Measurements from ENCODE around the gene PACC1. TPM values are rescaled to one million over a fixed set of nuclear protein-coding genes. Genes with fewer than 3 reads are reported as not detected.

Gene PACC1
- total RNA-seq, 1 donor from 2014 or later: 15.0 TPM

DNA sequence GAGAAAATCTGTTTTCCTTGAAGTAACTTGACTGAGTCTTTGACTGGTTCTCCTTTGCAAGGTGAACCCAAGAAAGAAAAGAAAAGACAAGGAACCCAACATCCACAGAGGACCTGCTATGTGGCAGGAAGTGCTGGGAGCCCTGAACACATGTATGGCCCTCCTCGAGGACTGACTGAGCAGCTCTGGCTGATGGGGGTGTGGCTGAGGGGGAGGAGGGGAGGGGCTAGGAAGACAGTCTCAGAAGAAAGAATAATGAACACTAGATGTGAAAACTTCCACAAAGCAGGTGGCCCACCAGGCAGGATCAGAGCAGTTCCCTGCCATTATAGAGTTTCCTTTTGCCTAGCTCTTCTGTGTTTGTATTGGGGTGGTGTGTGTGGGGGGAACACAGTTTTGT is 44.1 kb upstream of the PACC1 start:
- DNase-seq (ENCODE audit: low read depth) (no peak), FAIRE-seq (no peak)
- Histone ChIP-seq H3K27me3 (ENCODE audit: control insufficient read depth, insufficient read depth, low read length) (no peaks in the 10 kb centered on the region), H3K36me3 (ENCODE audit: control insufficient read depth, insufficient read depth, low read length) (no peaks in the 10 kb centered on the region), H3K4me3 (ENCODE audit: low read depth, low read length) (no peak overlapping the region)
- TF ChIP-seq, protein P1, sequence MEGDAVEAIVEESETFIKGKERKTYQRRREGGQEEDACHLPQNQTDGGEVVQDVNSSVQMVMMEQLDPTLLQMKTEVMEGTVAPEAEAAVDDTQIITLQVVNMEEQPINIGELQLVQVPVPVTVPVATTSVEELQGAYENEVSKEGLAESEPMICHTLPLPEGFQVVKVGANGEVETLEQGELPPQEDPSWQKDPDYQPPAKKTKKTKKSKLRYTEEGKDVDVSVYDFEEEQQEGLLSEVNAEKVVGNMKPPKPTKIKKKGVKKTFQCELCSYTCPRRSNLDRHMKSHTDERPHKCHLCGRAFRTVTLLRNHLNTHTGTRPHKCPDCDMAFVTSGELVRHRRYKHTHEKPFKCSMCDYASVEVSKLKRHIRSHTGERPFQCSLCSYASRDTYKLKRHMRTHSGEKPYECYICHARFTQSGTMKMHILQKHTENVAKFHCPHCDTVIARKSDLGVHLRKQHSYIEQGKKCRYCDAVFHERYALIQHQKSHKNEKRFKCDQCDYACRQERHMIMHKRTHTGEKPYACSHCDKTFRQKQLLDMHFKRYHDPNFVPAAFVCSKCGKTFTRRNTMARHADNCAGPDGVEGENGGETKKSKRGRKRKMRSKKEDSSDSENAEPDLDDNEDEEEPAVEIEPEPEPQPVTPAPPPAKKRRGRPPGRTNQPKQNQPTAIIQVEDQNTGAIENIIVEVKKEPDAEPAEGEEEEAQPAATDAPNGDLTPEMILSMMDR (IDR thresholded peaks at IDR 0.05; ENCODE audit: insufficient read depth, low read length, severe bottlenecking): no peak

DNA sequence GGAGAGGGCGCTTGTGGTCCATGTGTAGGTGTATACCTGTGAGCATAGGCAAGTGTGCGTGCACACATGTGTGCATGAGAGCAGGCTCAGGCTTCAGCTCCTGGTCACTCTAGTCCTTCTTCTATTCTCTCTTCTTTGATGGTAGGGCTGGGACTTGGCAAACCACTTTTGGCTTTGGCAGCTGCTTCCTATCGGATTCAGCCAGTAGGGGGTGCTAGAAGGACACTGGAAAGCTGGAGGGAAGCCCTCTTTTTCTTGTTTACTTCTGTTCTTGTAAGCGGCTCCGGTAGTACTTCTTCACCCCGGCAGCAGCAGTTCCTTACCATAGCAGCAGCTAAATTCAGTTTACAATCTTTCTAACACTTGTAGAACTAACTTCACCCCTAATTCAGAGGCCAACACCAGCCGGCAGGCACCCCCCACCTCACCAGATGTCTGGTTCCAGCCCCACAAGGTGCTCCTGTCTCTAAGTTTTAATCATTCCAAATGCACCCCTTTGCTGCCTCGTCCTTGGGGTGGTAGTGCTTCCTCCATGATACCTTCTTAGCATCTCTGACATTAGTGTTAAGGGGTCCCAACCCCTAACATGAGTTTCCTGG is 43.2 kb upstream of the PACC1 start:
- FAIRE-seq (no peak), DNase-seq (ENCODE audit: low read depth) (peak; percentile 37)
- TF ChIP-seq, protein P1 (IDR thresholded peaks at IDR 0.05; ENCODE audit: insufficient read depth, low read length, severe bottlenecking): peak; percentile 70
- no peaks in the 10 kb centered on the region for H3K27me3 ChIP-seq (ENCODE audit: control insufficient read depth, insufficient read depth, low read length)
- no peaks in the 10 kb centered on the region for H3K36me3 ChIP-seq (ENCODE audit: control insufficient read depth, insufficient read depth, low read length)
- H3K4me3 ChIP-seq (ENCODE audit: low read depth, low read length): no peak overlapping the region

DNA sequence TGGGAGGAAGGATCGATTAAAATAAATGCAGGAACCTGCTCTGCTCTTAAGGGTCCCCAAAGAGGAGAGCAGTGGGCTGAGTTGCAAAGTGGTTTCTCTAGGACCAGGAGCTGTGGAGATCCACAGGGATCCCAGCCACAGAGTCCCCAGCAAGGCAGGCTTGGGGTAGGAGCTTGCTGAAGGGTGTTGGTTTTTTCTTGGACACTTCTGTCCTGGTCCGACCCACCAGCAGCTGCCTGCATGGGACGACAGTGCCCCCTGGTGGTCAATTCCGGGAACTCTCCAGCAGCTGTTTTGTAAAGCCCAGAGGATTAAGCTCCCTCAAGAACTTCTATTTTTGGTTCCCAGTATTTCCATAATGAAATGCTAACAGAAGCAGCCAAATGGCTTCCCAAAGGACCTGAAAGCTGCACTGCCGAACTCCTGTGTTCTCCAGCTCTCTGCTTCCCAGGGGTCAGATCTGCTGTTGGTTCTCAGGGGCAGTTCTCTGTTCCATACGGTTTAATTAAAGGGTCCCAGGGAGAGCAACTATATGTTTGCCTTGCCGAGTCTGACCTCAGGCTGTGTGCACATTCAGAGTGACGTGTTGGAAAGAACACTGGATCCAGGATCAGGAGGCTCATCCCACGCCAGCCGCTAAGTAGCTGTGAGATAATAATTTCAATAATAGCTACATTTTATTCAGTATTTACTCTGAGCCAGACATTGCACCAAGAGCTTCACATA is 41.3 kb upstream of the PACC1 start:
- peak; percentile 63 for DNase-seq (ENCODE audit: low read depth)
- no peak for FAIRE-seq
- TF ChIP-seq, protein P1 (IDR thresholded peaks at IDR 0.05; ENCODE audit: insufficient read depth, low read length, severe bottlenecking): peak; percentile 94
- Histone ChIP-seq H3K36me3 (ENCODE audit: control insufficient read depth, insufficient read depth, low read length) (no peaks in the 10 kb centered on the region), H3K27me3 (ENCODE audit: control insufficient read depth, insufficient read depth, low read length) (no peaks in the 10 kb centered on the region), H3K4me3 (ENCODE audit: low read depth, low read length) (no peak overlapping the region)

DNA sequence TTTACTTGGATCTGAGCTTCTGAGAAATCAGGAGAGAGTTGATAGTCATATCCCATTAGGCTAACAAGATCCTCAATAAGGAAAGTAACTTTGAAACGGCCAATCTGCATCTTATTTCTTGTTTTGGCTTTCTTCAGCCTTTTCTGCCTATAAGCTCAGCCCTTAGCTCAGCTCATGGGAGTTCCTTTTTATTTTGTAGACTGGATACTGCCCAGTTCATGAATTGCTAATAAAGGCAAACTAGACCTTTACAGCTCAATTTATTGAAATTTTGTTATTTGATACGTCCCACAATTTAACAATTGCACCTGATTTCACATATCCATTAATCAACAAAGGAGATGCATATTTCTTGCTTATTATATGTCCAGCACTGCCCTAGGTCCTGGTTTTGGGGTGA is 40.7 kb upstream of the PACC1 start:
- no peaks in the 10 kb centered on the region for H3K36me3 ChIP-seq (ENCODE audit: control insufficient read depth, insufficient read depth, low read length)
- no peak for FAIRE-seq
- TF ChIP-seq, protein P1 (IDR thresholded peaks at IDR 0.05; ENCODE audit: insufficient read depth, low read length, severe bottlenecking): no peak
- no peaks in the 10 kb centered on the region for H3K27me3 ChIP-seq (ENCODE audit: control insufficient read depth, insufficient read depth, low read length)
- no peak overlapping the region for H3K4me3 ChIP-seq (ENCODE audit: low read depth, low read length)
- DNase-seq (ENCODE audit: low read depth): no peak

DNA sequence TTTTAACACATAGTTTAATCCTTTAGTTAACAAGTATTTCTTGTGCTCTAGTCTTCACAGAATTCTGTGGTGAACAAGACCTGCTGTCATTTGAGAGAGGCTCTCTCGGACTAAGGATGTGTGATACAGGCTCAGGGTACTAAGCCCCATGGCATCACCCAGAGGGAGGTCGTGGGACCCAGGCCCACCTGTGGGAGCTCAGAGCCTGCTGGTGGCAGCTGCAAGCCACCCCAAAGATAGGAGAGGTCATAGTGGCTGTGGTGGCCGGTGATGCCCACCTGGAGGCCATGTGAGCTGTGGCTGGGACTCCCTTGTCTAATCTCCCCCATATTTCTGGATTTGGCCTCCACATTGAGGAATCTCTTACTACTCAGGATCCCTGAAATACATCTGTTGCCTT is 40.1 kb upstream of the PACC1 start:
- Histone ChIP-seq H3K27me3 (ENCODE audit: control insufficient read depth, insufficient read depth, low read length) (no peaks in the 10 kb centered on the region), H3K4me3 (ENCODE audit: low read depth, low read length) (no peak overlapping the region), H3K36me3 (ENCODE audit: control insufficient read depth, insufficient read depth, low read length) (no peaks in the 10 kb centered on the region)
- DNase-seq (ENCODE audit: low read depth) (no peak), FAIRE-seq (no peak)
- TF ChIP-seq, protein P1 (IDR thresholded peaks at IDR 0.05; ENCODE audit: insufficient read depth, low read length, severe bottlenecking): no peak
